HG02943 (cell line): Measurements from ENCODE around the gene BID.
"Not testable (repeated sequence)": the region's sequence is repeated elsewhere in the genome, so short reads cannot be mapped to it uniquely, and the experiment has no call there.

Source experiments
- ATAC-seq: cut with Tn5 transposase; IDR thresholded peaks from one replicate; pipeline ENCODE4 v1.9.1; 2021; ENCODE audit warnings: mild to moderate bottlenecking, low read depth, moderate library complexity; ENCODE audit not compliant: unreplicated experiment

The BID gene

DNA sequence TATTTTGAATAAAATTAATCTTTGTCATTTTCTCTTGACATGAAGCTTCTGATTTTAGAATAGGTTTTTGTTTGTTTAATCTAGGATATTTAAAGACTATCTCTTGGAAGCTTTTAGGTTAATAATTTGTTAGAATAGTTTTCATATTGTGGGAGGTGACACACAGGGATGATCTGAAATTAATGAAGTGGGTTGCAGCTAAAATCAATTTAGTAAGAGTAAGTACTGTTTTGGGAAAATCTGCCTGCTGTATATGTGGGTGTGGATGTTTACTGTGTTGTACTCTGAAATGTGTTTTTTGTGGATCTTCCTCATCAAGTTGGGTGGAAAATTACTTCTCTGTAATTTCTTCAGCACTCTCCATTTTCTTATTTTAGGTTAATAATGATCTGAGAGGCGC lies 67.3 kb downstream of the BID start:
- no peak for ATAC-seq

DNA sequence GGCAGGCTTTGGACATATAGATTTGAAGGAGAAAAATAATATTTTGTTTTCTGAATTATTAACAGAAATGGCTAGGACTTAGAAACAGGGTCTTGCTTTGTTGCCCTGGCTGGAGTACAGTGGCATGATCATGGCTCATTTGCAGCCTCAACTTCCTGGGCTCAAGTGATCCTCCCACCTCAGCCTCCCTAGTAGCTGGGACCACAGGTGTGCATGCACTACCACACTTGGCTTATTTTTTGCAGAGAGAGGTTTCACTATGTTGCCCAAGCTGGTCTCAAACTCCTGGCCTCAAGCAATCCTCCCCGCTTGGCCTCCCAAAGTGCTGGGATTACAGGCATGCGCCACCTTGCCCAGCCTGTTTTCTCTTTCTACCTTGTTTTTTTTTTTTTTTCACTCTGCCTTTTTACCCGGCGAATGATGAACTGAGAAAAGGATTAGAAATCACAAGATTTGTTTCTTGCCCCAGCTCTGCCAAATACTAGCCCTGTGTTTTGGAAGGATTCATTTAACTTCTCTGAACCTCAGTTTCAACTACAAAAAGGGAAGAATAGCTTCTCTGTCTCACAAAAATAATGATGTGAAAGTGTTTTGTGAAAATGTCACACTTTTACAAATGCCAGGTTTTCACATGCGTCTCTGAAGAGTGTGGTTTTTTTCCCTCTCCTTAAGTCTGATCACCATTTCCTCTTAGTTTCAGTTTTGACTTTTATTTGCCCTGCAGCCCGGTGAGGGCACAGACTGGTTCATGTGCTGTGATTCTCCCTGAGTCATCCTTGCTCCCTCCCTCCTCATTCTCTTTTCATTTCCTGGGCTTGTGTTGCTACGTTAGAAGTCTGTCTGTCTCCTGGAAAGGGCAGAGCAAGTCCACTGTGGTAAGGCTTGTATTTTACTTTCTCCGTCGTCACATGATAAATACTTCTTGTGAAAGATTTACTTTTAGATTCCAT lies 68.0 kb downstream of the BID start:
- peak; percentile 73 for ATAC-seq

DNA sequence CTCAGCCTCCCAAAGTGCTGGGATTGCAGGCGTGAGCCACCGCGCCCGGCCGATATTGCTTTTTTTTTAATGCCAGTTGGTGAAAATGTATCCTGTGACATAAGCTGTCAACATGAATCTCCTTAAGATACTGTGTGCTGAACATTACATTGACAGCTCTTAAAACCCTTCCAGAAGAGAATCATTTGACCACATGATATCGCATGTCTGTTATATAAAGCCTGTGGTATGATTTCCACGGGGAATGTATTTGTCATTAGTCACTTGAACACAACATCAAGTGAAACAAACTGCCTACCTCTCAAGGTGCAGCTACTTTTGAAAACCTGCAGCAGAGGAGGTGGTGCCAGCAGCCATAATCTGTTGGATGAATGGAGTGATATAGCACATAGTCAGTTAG lies 68.7 kb downstream of the BID start:
- no peak for ATAC-seq

DNA sequence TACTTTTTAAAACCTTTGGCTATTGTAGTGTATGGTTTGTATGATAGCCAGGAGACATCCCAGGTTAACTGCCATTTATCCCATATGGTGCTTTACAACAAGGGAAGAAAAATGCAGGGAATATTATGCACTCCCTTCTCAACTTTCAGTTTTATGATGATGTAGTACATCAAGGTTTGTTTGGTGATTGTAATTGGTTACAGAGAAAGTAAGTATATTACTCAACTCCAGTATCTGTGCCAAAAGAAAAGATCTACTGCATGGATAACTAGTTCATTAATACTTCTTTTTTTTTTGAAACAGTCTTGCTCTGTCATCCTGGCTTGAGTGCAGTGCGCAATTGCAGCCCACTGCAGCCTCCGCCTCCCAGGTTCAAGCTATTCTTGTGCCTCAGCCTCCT lies 70.5 kb downstream of the BID start:
- ATAC-seq: no peak

DNA sequence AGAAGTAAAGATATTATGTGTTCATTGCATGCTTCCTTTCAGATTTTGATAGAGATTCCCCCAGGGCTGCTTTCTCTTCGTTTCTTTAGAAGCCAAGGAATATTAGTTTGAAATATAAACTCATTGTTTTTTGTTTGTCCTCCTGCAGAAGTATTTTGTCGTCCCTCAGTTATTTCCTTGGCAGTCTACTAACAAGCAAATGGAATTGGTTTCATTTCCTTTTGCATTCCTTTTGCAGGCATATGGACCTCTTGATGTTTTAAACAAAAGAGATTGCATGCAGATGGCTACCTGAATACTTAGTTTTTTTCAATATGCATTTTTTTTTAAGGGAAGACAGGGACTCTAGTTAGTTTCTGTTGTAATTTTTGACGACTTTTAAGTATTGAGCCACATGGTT lies 73.5 kb downstream of the BID start:
- no peak for ATAC-seq

DNA sequence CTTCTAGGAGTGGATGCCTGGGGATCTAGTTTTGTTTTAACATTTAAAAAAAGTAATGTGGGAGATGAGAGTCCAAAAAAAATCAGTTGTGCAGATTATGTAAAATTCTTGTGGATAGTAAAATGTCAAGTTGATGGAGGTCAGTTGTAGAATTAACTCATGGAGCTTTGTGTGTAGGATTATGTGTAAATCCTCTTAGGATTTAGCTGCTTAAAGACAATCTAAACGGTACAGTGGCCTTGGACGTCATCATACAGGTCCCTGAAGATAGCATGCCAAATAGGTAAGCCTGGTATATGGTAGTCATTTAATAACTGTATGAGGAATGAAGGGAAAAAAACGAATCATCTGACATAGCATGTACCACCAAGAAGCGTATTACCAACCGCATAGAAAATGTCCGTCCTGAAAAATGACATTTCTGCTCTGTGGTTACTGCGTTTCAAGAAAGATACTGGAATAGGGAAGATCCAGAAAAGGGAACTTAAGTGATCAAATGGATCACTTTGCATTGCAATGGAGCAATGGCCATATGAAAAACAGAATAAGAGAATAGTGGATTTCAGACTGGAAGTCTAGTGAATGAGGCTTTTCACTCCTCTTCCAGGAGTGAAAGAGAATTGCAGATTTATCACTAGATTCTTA lies 74.5 kb downstream of the BID start:
- no peak for ATAC-seq

DNA sequence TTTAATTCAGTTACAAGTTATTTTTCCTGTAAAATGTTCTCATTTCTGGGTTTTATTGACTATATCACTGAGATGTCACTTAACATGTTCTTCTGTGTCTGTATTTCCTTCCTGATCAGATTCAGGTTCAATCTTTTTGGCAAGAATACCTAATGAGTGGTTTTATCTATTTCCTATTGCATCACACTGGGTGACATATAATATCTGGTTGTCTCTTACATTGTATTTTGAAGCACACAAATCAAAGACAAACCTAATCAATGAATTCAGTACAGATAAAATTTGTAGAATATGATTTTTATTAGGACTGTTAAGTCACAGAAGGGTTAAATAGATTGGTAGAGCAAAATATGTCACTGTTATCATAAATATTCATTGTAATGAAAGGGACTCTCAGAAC lies 75.3 kb downstream of the BID start:
- no peak for ATAC-seq

DNA sequence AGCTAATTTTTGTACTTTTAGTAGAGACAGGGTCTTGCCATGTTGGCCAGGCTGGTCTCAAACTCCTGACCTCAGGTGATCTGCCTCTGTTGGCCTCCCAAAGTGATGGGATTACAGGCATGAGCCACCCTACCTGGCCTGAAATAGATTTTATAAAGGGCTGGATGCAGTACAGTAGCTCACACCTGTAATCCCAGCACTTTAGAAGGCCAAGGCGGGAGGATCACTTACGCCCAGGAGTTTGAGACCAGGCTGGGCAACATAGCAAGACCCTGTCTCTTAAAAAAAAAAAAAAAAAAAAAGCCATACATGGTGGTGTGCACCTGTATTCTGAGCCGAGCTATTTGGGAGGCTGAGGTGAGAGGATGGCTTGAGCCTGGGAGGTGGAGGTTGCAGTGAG lies 76.0 kb downstream of the BID start:
- ATAC-seq: not testable (repeated sequence)

DNA sequence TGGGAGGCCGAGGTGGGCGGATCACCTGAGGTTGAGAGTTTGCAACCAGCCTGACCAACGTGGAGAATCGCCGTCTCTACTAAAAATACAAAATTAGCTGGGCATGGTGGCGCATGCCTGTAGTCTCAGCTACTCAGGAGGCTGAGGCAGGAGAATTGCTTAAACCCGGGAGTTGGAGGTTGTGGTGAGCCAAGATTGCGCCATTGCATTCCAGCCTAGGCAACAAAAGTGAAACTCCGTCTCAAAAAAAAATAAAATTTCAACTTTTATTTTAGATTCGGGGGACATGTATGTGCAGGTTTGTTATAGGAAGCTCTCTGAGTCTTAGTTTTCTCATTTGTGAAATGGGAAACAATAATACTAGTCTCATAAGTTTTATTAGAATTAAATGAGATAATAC lies 77.1 kb downstream of the BID start:
- not testable (repeated sequence) for ATAC-seq

DNA sequence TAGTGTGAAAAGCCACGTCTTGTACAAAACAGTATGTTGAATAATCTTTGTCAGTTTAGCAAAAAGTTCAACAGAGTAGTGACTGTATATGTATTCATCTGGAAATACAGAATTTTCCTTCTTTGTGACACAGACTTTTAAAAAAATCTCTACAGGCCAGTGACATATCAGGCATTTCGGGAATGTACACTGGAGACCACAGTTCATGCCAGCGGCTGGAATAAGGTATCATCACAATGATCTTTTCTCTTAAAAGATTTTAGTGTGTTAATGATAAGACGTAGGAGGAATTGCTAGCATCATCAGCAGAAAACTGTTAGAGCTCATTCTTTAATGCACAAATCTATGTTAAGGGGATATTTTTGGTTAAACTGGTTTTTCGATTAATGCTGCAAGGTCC lies 78.3 kb downstream of the BID start:
- no peak for ATAC-seq

DNA sequence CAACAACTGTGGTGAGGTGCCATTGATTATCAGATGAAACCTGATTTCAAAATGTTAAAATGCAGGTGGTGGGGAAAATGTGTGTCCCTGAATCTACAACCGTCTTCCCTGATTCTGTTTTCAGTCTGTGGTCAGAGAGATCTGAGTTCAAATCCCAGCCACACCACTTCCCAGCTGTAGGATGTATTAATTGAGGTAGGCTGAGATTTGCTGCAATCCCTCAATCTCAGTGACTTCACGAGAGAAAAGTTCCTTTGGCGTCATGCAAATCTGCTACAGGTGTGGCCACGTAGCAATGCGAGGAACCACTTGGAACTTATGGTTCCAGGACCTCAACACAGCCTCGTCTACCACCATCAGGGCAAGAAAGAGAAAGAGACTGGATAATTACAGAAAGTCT lies 79.5 kb downstream of the BID start:
- no peak for ATAC-seq

DNA sequence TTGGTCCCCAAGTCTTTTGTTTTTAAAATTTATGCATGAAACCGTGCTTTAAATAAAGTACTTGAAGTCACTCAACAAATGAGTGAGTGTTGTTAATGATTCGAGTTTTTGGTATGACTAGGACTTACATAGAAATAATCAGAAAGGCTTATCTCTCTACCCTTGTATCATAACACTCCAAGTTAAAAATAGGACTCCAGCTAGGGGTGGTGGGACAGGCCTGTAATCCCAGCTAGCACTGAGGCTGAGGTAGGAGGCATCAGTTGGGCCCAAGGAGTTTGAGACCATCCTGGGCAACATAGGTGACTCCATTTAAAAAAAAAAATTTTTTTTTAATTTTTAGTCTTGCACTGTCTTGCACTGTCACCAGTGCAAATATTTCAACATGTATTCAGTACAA lies 80.1 kb downstream of the BID start:
- no peak for ATAC-seq

DNA sequence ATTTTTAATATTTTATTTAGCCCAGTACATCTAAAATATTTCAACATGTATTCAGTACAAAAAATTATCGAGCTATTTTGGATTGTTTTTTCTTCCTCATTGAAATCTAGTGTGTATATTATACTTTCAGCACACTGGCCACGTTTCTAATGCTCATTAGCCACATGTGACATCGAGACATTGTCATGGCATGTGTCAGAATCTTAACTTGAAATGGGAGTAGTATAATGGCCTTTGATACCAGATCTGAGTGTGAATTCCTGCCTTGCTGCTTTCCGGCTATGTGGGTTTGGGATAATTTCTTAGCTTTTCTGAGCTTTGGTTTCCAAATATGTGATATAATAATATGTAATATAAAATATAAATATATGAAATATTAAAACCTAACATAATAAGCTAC lies 81.4 kb downstream of the BID start:
- ATAC-seq: no peak

DNA sequence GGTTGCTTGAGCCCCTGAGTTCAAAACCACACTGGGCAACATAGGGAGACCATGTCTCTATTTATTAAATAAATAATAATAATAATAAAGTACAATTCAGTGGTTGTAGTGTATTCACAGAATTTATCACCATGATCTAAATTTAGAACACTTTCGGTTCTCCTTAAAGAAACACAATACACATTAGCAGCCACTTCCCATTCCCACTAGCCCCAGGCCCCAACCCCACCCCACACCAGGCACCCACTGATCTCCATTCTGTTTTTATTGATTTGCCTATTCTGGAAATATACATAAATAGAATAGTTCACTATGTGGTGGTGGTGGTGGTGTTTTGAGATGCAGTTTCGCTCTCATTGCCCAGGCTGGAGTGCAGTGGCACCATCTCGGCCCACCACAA lies 90.0 kb downstream of the BID start:
- ATAC-seq: no peak
